Measurements from ENCODE around the gene CRNKL1. TPM values are rescaled to one million over a fixed set of nuclear protein-coding genes. Genes with fewer than 3 reads are reported as not detected.

Gene CRNKL1
- total RNA-seq, 1 donor from 2014 or later: 24.6 TPM

DNA sequence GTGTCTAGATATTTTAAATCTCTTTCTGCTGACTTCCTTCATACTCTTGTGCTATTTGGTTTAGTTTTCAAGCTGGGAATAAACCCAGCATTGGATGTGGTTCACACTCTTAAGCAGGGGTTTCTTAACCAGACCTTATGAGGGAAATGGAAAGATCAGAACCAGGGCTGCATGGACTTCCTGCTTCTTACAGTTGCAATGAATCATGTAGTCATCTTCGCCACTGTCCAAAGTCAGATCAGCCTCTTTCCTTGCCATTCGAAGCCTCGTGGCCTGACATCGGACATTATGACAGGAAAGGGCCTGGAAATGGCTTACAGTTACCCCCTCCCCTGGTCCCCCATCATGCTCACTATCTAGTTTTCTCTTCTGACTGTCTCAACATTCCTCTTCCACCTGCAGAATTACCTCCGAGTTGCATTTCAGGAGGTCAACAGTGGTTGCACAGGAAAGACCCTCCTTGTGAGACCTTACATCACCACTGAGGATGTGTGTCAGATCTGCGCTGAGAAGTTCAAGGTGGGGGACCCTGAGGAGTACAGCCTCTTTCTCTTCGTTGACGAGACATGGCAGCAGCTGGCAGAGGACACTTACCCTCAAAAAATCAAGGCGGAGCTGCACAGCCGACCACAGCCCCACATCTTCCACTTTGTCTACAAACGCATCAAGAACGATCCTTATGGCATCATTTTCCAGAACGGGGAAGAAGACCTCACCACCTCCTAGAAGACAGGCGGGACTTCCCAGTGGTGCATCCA, 51.9 kb downstream of the CRNKL1 start:
- Mint-ChIP-seq H3K36me3 (ENCODE audit: low read depth, unreplicated experiment) (peaks cover 41% of the 10 kb centered on the region), H3K4me1 (ENCODE audit: unreplicated experiment) (peaks cover 1% of the 10 kb centered on the region), H3K9me3 (ENCODE audit: unreplicated experiment) (no peaks in the 10 kb centered on the region), H3K27me3 (ENCODE audit: unreplicated experiment) (peaks cover 3% of the 10 kb centered on the region), H3K27ac (ENCODE audit: unreplicated experiment) (no peak overlapping the region), H3K4me3 (ENCODE audit: unreplicated experiment) (peak overlapping the region; percentile 51)
- TF ChIP-seq, protein P1, sequence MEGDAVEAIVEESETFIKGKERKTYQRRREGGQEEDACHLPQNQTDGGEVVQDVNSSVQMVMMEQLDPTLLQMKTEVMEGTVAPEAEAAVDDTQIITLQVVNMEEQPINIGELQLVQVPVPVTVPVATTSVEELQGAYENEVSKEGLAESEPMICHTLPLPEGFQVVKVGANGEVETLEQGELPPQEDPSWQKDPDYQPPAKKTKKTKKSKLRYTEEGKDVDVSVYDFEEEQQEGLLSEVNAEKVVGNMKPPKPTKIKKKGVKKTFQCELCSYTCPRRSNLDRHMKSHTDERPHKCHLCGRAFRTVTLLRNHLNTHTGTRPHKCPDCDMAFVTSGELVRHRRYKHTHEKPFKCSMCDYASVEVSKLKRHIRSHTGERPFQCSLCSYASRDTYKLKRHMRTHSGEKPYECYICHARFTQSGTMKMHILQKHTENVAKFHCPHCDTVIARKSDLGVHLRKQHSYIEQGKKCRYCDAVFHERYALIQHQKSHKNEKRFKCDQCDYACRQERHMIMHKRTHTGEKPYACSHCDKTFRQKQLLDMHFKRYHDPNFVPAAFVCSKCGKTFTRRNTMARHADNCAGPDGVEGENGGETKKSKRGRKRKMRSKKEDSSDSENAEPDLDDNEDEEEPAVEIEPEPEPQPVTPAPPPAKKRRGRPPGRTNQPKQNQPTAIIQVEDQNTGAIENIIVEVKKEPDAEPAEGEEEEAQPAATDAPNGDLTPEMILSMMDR (IDR thresholded peaks at IDR 0.05; ENCODE audit: unreplicated experiment): no peak
- DNase-seq (ENCODE audit: low spot score): no peak

DNA sequence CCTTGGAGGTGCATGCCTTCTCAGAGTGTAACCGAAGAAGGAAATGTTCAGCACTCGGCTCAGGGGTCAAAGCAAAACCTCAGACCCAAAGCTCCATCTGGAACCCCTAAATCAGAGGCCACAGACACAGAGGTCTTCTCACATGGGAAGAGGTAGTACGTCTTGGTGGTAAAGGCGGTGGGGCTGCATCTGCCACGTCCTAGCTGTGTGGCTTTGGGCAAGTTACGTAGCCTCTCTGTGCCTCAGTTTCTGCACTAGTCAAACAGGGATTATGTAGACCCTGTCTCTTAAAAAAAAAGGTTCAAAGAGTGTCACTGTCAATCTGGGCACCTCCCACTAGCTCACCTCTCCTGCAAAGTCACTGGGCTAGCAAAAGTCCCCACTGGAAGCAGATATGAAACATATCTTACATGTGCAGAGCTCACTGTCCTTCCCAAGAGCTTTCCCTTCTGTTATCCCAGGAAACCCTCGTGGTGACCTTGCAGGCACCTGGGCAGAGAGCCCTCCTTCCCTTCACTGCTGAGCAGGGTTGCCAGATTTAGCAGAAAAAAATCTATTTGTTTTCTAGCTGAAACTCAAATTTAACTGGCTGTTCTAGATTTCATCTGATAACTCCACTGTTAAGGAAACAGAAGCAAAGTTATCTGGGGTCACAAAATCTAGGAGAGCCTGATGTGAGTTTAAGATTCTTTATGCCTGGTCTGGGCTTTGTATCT, 53.1 kb downstream of the CRNKL1 start:
- peaks cover 5% of the 10 kb centered on the region for H3K4me1 Mint-ChIP-seq (ENCODE audit: unreplicated experiment)
- H3K27ac Mint-ChIP-seq (ENCODE audit: unreplicated experiment): no peak overlapping the region
- TF ChIP-seq, protein P1 (IDR thresholded peaks at IDR 0.05; ENCODE audit: unreplicated experiment): no peak
- no peaks in the 10 kb centered on the region for H3K9me3 Mint-ChIP-seq (ENCODE audit: unreplicated experiment)
- peaks cover 3% of the 10 kb centered on the region for H3K27me3 Mint-ChIP-seq (ENCODE audit: unreplicated experiment)
- peak overlapping the region; percentile 9 for H3K4me3 Mint-ChIP-seq (ENCODE audit: unreplicated experiment)
- DNase-seq (ENCODE audit: low spot score): no peak
- peaks cover 42% of the 10 kb centered on the region for H3K36me3 Mint-ChIP-seq (ENCODE audit: low read depth, unreplicated experiment)

DNA sequence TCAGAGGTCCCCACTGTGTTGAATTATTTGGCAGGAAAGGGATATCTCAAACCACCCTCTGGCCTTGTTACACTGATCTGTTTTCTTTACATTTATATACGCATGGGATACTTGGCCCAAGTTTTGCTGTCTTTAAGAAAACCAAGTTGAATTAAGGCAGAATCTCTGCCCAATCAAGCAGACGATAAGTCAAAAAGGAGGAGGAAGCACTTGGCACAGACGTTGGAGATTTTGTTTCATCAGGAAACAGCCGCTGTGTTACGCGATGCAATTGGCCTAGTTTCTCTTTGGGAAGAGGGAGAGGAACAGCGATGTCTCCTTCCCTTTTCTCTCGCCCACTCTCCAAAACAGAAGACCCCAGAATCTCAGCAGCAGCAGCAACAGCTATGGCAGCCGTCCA, 55.3 kb downstream of the CRNKL1 start:
- DNase-seq (ENCODE audit: low spot score): no peak
- Mint-ChIP-seq H3K36me3 (ENCODE audit: low read depth, unreplicated experiment) (peaks cover 31% of the 10 kb centered on the region), H3K9me3 (ENCODE audit: unreplicated experiment) (no peaks in the 10 kb centered on the region), H3K4me3 (ENCODE audit: unreplicated experiment) (no peak overlapping the region), H3K27ac (ENCODE audit: unreplicated experiment) (no peak overlapping the region), H3K27me3 (ENCODE audit: unreplicated experiment) (peaks cover 3% of the 10 kb centered on the region), H3K4me1 (ENCODE audit: unreplicated experiment) (peaks cover 14% of the 10 kb centered on the region)
- TF ChIP-seq, protein P1 (IDR thresholded peaks at IDR 0.05; ENCODE audit: unreplicated experiment): no peak

DNA sequence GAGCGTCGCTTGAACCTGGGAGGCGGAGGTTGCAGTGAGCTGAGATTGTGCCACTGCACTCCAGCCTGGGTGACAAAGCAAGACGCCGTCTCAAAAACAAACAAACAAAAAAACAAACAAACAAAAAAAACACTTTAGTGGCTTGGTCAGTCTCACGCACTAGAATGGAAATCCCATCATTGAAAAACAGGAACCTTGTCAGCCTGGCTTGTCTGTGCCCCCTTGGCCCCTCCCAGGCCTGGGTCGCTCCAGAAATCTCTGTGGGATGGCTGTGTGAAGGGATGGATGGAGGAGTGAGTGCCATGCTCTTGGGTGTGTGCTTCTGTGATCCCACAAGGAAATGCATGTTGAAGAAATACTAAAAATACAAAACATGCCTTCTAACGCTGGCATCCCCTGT, 56.0 kb downstream of the CRNKL1 start:
- TF ChIP-seq, protein P1 (IDR thresholded peaks at IDR 0.05; ENCODE audit: unreplicated experiment): no peak
- Mint-ChIP-seq H3K4me3 (ENCODE audit: unreplicated experiment) (no peak overlapping the region), H3K4me1 (ENCODE audit: unreplicated experiment) (peaks cover 15% of the 10 kb centered on the region), H3K36me3 (ENCODE audit: low read depth, unreplicated experiment) (peaks cover 26% of the 10 kb centered on the region), H3K27me3 (ENCODE audit: unreplicated experiment) (peaks cover 3% of the 10 kb centered on the region), H3K9me3 (ENCODE audit: unreplicated experiment) (no peaks in the 10 kb centered on the region), H3K27ac (ENCODE audit: unreplicated experiment) (no peak overlapping the region)
- no peak for DNase-seq (ENCODE audit: low spot score)

Data from endothelial cell (in vitro differentiated cells).